IPS DF 6.9 (cell line): ENCODE measurements around the gene VAPA.

ENCODE experiments used
- DNase-seq: peaks from one replicate; pipeline ENCODE4 v3.0.0-alpha.2; 2013; ENCODE audit warnings: low read depth, low spot score
- H3K27ac ChIP-seq: one replicate; pipeline ENCODE4 v1.5.1; 2013; ENCODE audit warnings: low read length, control low read depth
- H3K27me3 ChIP-seq: 2 replicates; pipeline ENCODE4 v1.6.1; 2013; ENCODE audit warnings: mild to moderate bottlenecking, low read length; ENCODE audit not compliant: control insufficient read depth, insufficient read depth
- H3K36me3 ChIP-seq: 2 replicates; pipeline ENCODE4 v1.6.1; 2013; ENCODE audit warnings: low read length; ENCODE audit not compliant: control insufficient read depth, insufficient read depth
- H3K4me1 ChIP-seq: 2 replicates; pipeline ENCODE4 v1.6.1; 2013; ENCODE audit warnings: low read length; ENCODE audit not compliant: control insufficient read depth, insufficient read depth
- H3K4me3 ChIP-seq: 2 replicates; pipeline ENCODE4 v1.5.1; 2013; ENCODE audit warnings: mild to moderate bottlenecking, low read length
- H3K9me3 ChIP-seq: 2 replicates; pipeline ENCODE4 v1.6.1; 2013; ENCODE audit warnings: low read length, inconsistent platforms; ENCODE audit not compliant: control insufficient read depth, insufficient read depth
- WGBS: extraction: QIAGEN DNeasy Blood & Tissue Kit; methylation state at CpG from one replicate; pipeline ENCODE4 v1.1.7; 2013; ENCODE audit warnings: mixed read lengths, missing lambda C conversion rate; ENCODE audit not compliant: insufficient read length, insufficient coverage; 5-methylcytosine and 5-hydroxymethylcytosine counted together

The VAPA gene

GRCh38 chr18:9925795-9926194 is 12.0 kb downstream of the VAPA start:
- H3K4me3 ChIP-seq = no peak overlapping the region
- peaks cover 3% of the 10 kb centered on the region; the same call in 1 of the 2 replicates for H3K4me1 ChIP-seq
- DNase-seq = no peak
- no peaks in the 10 kb centered on the region for H3K9me3 ChIP-seq
- WGBS = no CpG with 5 or more reads among the region's 4 CpGs
- no peak overlapping the region for H3K27ac ChIP-seq
- H3K36me3 ChIP-seq = no peaks in the 10 kb centered on the region
- H3K27me3 ChIP-seq = no peaks in the 10 kb centered on the region

- no peak overlapping the region for H3K27ac ChIP-seq
- no peak for DNase-seq
- H3K4me1 ChIP-seq = peaks cover 3% of the 10 kb centered on the region; the same call in 1 of the 2 replicates
- WGBS = no CpG with 5 or more reads among the region's 2 CpGs
- H3K27me3 ChIP-seq = no peaks in the 10 kb centered on the region
- H3K36me3 ChIP-seq = no peaks in the 10 kb centered on the region
- no peak overlapping the region for H3K4me3 ChIP-seq
- H3K9me3 ChIP-seq = no peaks in the 10 kb centered on the region
Measured at GRCh38 chr18:9926223-9926894, 12.5 kb downstream of the VAPA start.

- Histone ChIP-seq H3K36me3 (no peaks in the 10 kb centered on the region), H3K4me1 (peaks cover 3% of the 10 kb centered on the region; the same call in 1 of the 2 replicates), H3K4me3 (no peak overlapping the region), H3K9me3 (no peaks in the 10 kb centered on the region), H3K27ac (no peak overlapping the region), H3K27me3 (no peaks in the 10 kb centered on the region)
- DNase-seq = no peak
- WGBS = no CpG with 5 or more reads among the region's 1 CpG
Measured at GRCh38 chr18:9926977-9927376, 13.2 kb downstream of the VAPA start.

GRCh38 chr18:9927392-9928063 is 13.7 kb downstream of the VAPA start:
- H3K4me3 ChIP-seq = no peak overlapping the region
- no peak for DNase-seq
- H3K36me3 ChIP-seq = no peaks in the 10 kb centered on the region
- peaks cover 3% of the 10 kb centered on the region; the same call in 1 of the 2 replicates for H3K4me1 ChIP-seq
- H3K27me3 ChIP-seq = no peaks in the 10 kb centered on the region
- WGBS = no CpG with 5 or more reads among the region's 2 CpGs
- H3K27ac ChIP-seq = no peak overlapping the region
- H3K9me3 ChIP-seq = no peaks in the 10 kb centered on the region

- H3K27ac ChIP-seq = no peak overlapping the region
- DNase-seq = no peak
- peaks cover 3% of the 10 kb centered on the region; the same call in 1 of the 2 replicates for H3K4me1 ChIP-seq
- 100% methylated on average over 1 of the region's 5 CpGs for WGBS
- no peak overlapping the region for H3K4me3 ChIP-seq
- no peaks in the 10 kb centered on the region for H3K36me3 ChIP-seq
- H3K27me3 ChIP-seq = no peaks in the 10 kb centered on the region
- no peaks in the 10 kb centered on the region for H3K9me3 ChIP-seq
Measured at GRCh38 chr18:9928646-9929259, 14.9 kb downstream of the VAPA start.

- Histone ChIP-seq H3K27me3 (no peaks in the 10 kb centered on the region), H3K27ac (no peak overlapping the region), H3K4me1 (peaks cover 3% of the 10 kb centered on the region; the same call in 1 of the 2 replicates), H3K9me3 (no peaks in the 10 kb centered on the region), H3K4me3 (no peak overlapping the region), H3K36me3 (no peaks in the 10 kb centered on the region)
- WGBS = no CpG with 5 or more reads among the region's 3 CpGs
- no peak for DNase-seq
Measured at GRCh38 chr18:9930299-9930884, 16.6 kb downstream of the VAPA start.

GRCh38 chr18:9931146-9931545 is 17.3 kb downstream of the VAPA start:
- Histone ChIP-seq H3K9me3 (no peaks in the 10 kb centered on the region), H3K4me3 (no peak overlapping the region), H3K36me3 (no peaks in the 10 kb centered on the region), H3K27ac (no peak overlapping the region), H3K4me1 (peaks cover 3% of the 10 kb centered on the region; the same call in 1 of the 2 replicates), H3K27me3 (no peaks in the 10 kb centered on the region)
- no peak for DNase-seq
- no CpG with 5 or more reads among the region's 1 CpG for WGBS

- Histone ChIP-seq H3K27me3 (no peaks in the 10 kb centered on the region), H3K36me3 (no peaks in the 10 kb centered on the region), H3K4me1 (peaks cover 2% of the 10 kb centered on the region; the same call in 1 of the 2 replicates), H3K27ac (no peak overlapping the region), H3K9me3 (no peaks in the 10 kb centered on the region), H3K4me3 (no peak overlapping the region)
- WGBS = no CpG with 5 or more reads among the region's 5 CpGs
- no peak for DNase-seq
Measured at GRCh38 chr18:9931678-9932077, 17.9 kb downstream of the VAPA start.

GRCh38 chr18:9933865-9934264 is 20.0 kb downstream of the VAPA start:
- Histone ChIP-seq H3K27ac (no peak overlapping the region), H3K27me3 (no peaks in the 10 kb centered on the region), H3K9me3 (no peaks in the 10 kb centered on the region), H3K36me3 (no peaks in the 10 kb centered on the region), H3K4me1 (peaks cover under 1% of the 10 kb centered on the region; the same call in 1 of the 2 replicates), H3K4me3 (no peak overlapping the region)
- no peak for DNase-seq
- no CpG with 5 or more reads among the region's 3 CpGs for WGBS

GRCh38 chr18:9934274-9934673 is 20.5 kb downstream of the VAPA start:
- no peak overlapping the region for H3K4me3 ChIP-seq
- no peaks in the 10 kb centered on the region for H3K9me3 ChIP-seq
- H3K27ac ChIP-seq = no peak overlapping the region
- no peak for DNase-seq
- no CpG with 5 or more reads among the region's 3 CpGs for WGBS
- H3K36me3 ChIP-seq = no peaks in the 10 kb centered on the region
- no peaks in the 10 kb centered on the region for H3K4me1 ChIP-seq
- H3K27me3 ChIP-seq = no peaks in the 10 kb centered on the region
